Loucy (cell line): ENCODE data around the gene PSMC6.

ENCODE experiments used
- H2AFZ ChIP-seq: fragments of 200-600 bp; sonication (generic); 2 replicates; pipeline ENCODE4 v1.6.0; 2016; ENCODE audit warnings: antibody characterized with exemption, mild to moderate bottlenecking, low read length, moderate library complexity
- H3F3A ChIP-seq: fragments of 200-600 bp; 2 replicates; pipeline ENCODE4 v1.6.0; 2016; ENCODE audit warnings: antibody characterized with exemption, low read depth, mild to moderate bottlenecking
- H3K27me3 ChIP-seq: fragments of 200-600 bp; sonication (generic); 2 replicates; pipeline ENCODE4 v1.6.1; 2014; ENCODE audit warnings: low read length, mild to moderate bottlenecking; ENCODE audit not compliant: insufficient read depth, poor library complexity, severe bottlenecking
- H3K36me3 ChIP-seq: fragments of 200-600 bp; sonication (generic); 2 replicates; pipeline ENCODE4 v1.6.1; 2016; ENCODE audit warnings: low read length; ENCODE audit not compliant: insufficient read depth
- H3K4me1 ChIP-seq: fragments of 200-600 bp; sonication (generic); 2 replicates; pipeline ENCODE4 v1.5.1; 2014; ENCODE audit warnings: low read length, mild to moderate bottlenecking; ENCODE audit not compliant: insufficient read depth, poor library complexity, severe bottlenecking
- H3K4me2 ChIP-seq: fragments of 200-600 bp; sonication (generic); 2 replicates; pipeline ENCODE4 v1.6.0; 2014; ENCODE audit warnings: antibody characterized with exemption, low read length, low read depth, mild to moderate bottlenecking; ENCODE audit not compliant: poor library complexity, severe bottlenecking
- H3K4me3 ChIP-seq: fragments of 200-600 bp; sonication (generic); 2 replicates; pipeline ENCODE4 v1.5.1; 2014; ENCODE audit warnings: low read length, mild to moderate bottlenecking, mixed read lengths; ENCODE audit not compliant: poor library complexity, severe bottlenecking
- H3K79me2 ChIP-seq: fragments of 200-600 bp; sonication (generic); 2 replicates; pipeline ENCODE4 v1.6.1; 2014; ENCODE audit warnings: low read length; ENCODE audit not compliant: insufficient read depth
- H3K9ac ChIP-seq: fragments of 200-600 bp; sonication (generic); 2 replicates; pipeline ENCODE4 v1.6.0; 2014; ENCODE audit warnings: mild to moderate bottlenecking, low read depth, low read length, moderate library complexity; ENCODE audit not compliant: poor library complexity, severe bottlenecking
- H3K9me2 ChIP-seq: fragments of 200-600 bp; sonication (generic); replicated peaks from 2 replicates; pipeline ENCODE4 v1.6.1; 2016; ENCODE audit warnings: low read depth, low read length, mixed read lengths
- H3K9me3 ChIP-seq: fragments of 200-600 bp; sonication (generic); 2 replicates; pipeline ENCODE4 v1.6.1; 2014; ENCODE audit warnings: mild to moderate bottlenecking, antibody characterized with exemption, low read length, low read depth; ENCODE audit not compliant: insufficient read depth
- H4K20me1 ChIP-seq: fragments of 200-600 bp; sonication (generic); 2 replicates; pipeline ENCODE4 v1.6.0; 2014; ENCODE audit warnings: antibody characterized with exemption, low read length, mild to moderate bottlenecking; ENCODE audit not compliant: insufficient read depth, poor library complexity, severe bottlenecking
- EZH2phosphoT487 ChIP-seq: fragments of 200-600 bp; IDR thresholded peaks from 2 replicates; pipeline ENCODE4 v1.6.1; 2018; ENCODE audit warnings: antibody characterized with exemption, mild to moderate bottlenecking, moderate library complexity, borderline replicate concordance
- TF ChIP-seq, protein P1 (sequence below): fragments of 200-600 bp; sonication (generic); conservative IDR thresholded peaks from 2 replicates; pipeline ENCODE4 v1.5.1; 2014; ENCODE audit warnings: mild to moderate bottlenecking, antibody characterized with exemption, low read length

PSMC6 gene

DNA sequence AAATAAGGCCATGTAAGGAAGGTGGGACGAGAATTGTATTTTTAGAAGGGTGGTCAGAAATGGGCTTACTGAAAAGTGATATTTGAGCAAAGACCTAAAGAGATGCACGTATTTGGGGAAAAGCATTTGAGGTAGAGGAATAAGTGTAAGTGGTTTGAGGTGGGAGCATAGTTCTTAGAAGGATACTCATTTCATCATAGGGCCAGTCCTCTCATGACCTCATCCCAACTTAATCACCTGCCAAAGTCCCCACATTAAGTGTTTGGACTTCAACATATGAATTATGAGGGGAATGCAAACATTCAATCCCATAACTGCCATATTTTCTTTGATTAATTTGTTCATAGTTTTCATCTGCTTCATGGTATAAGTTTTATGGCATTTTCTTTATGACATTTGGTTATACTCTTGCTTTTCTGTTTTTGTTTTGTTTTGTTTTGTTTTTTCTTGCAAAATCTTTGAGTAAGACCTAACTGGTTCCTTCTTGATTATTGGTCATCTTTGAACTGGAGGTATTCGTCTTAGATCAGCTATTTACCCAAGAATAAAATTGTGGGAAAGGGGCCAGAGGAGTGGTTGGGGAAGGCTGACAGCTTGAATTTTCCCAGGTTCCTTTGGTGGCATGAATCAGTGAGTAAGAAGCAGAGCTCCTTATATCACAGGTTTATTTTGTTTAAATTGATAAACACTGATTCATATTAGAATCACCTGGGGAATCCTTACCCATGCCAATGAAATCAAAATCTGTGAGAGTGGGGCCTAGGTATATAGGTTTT lies 60.2 kb downstream of the PSMC6 start:
- Histone ChIP-seq H3K9ac (no peak overlapping the region), H3K4me1 (no peaks in the 10 kb centered on the region), H3F3A (no peaks in the 10 kb centered on the region), H3K4me3 (no peak overlapping the region), H3K9me3 (no peaks in the 10 kb centered on the region), H3K27me3 (no peaks in the 10 kb centered on the region), H4K20me1 (no peaks in the 10 kb centered on the region), H3K36me3 (peaks cover 44% of the 10 kb centered on the region), H3K4me2 (no peak overlapping the region), H2AFZ (no peak overlapping the region), H3K79me2 (no peaks in the 10 kb centered on the region), H3K9me2 (no peaks in the 10 kb centered on the region)
- TF ChIP-seq, protein P1, sequence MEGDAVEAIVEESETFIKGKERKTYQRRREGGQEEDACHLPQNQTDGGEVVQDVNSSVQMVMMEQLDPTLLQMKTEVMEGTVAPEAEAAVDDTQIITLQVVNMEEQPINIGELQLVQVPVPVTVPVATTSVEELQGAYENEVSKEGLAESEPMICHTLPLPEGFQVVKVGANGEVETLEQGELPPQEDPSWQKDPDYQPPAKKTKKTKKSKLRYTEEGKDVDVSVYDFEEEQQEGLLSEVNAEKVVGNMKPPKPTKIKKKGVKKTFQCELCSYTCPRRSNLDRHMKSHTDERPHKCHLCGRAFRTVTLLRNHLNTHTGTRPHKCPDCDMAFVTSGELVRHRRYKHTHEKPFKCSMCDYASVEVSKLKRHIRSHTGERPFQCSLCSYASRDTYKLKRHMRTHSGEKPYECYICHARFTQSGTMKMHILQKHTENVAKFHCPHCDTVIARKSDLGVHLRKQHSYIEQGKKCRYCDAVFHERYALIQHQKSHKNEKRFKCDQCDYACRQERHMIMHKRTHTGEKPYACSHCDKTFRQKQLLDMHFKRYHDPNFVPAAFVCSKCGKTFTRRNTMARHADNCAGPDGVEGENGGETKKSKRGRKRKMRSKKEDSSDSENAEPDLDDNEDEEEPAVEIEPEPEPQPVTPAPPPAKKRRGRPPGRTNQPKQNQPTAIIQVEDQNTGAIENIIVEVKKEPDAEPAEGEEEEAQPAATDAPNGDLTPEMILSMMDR, result no peak
- no peak for TF ChIP-seq EZH2phosphoT487

DNA sequence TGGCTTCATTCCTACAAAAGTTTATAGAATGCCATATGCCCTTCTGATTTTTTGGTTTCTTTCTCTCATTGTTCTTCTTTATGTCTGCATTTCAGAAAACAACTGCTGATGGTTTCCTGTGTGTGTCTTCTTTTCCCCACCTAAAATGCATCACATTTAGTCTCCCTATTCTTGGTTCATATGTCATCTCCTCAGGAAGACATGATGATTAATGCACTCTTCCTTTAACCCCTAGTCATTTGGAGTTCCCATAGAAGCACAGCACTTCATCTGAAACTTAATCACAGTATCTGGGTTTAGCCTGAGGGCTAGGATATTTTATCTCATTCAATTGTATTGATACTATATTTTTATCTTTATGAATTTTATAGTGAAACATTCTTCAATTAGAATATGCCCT lies 62.9 kb downstream of the PSMC6 start:
- Histone ChIP-seq H3K36me3 (peaks cover 59% of the 10 kb centered on the region), H3F3A (no peaks in the 10 kb centered on the region), H3K79me2 (no peaks in the 10 kb centered on the region)

GRCh38 chr14:52776816-52777215 lies 69.8 kb downstream of the PSMC6 start:
- H4K20me1 ChIP-seq, result no peaks in the 10 kb centered on the region
- no peaks in the 10 kb centered on the region for H3K4me1 ChIP-seq
- H3K9me2 ChIP-seq, result no peaks in the 10 kb centered on the region
- no peaks in the 10 kb centered on the region for H3K79me2 ChIP-seq
- no peak overlapping the region for H3K4me2 ChIP-seq
- H3K27me3 ChIP-seq, result no peaks in the 10 kb centered on the region
- no peak overlapping the region for H3K9ac ChIP-seq
- H3K36me3 ChIP-seq, result peaks cover 50% of the 10 kb centered on the region
- H3F3A ChIP-seq, result no peaks in the 10 kb centered on the region
- no peak overlapping the region for H2AFZ ChIP-seq
- no peak overlapping the region for H3K4me3 ChIP-seq
- TF ChIP-seq EZH2phosphoT487, result no peak
- TF ChIP-seq, protein P1, result no peak
- H3K9me3 ChIP-seq, result no peaks in the 10 kb centered on the region

More for the DNA sequence above, 62.9 kb downstream of the PSMC6 start:
- Histone ChIP-seq H3K4me2 (no peak overlapping the region), H3K9me3 (no peaks in the 10 kb centered on the region), H4K20me1 (no peaks in the 10 kb centered on the region), H3K27me3 (no peaks in the 10 kb centered on the region), H3K9ac (no peak overlapping the region), H3K9me2 (no peaks in the 10 kb centered on the region), H3K4me1 (no peaks in the 10 kb centered on the region), H3K4me3 (no peak overlapping the region), H2AFZ (no peak overlapping the region)
- TF ChIP-seq, protein P1, result no peak
- TF ChIP-seq EZH2phosphoT487, result no peak
